H1 (cell line): ENCODE results near the gene DUSP18. TPM values are rescaled to one million over a fixed set of nuclear protein-coding genes. Genes with fewer than 3 reads are reported as not detected.

Experiments
- TCF12 ChIP-seq: IDR thresholded peaks from 2 replicates; pipeline ENCODE4 v1.6.1; 2011; ENCODE audit warnings: low read depth, mild to moderate bottlenecking, low read length
- polyA plus RNA-seq, 7 experiments: library from polyadenylated mRNA; depleted of rRNA in 3 of 7; stranded (reverse) in 5 of 7; unstranded in 2 of 7; fragments of >200 nt in 5 of 7; fragments of 200-250 nt in 2 of 7; gene quantifications; 1 replicate in 5 of 7; 2 replicates in 1 of 7; 4 replicates in 1 of 7; pipeline versions ENCODE4 v1.2.1 to v1.2.3, GENCODE V29; 2011 to 2013; ENCODE audit warnings: missing spikeins in 2 of 7, mixed read lengths in 2 of 7
- total RNA-seq: library from RNA; stranded (reverse); fragmentation: NEBNext Ultra II Directional; extraction: Animal tissue kit (Norgen Biotek cat#: 25700); gene quantifications from 2 replicates; pipeline ENCODE4 v1.2.1, GENCODE V29; 2021
- TF ChIP-seq, protein P1 (sequence below): fragments of 300-600 bp; sonication (generic); IDR thresholded peaks from 2 replicates; pipeline ENCODE4 v1.7.1; 2012; ENCODE audit warnings: low read length, moderate library complexity, mild to moderate bottlenecking, inconsistent platforms; ENCODE audit not compliant: insufficient replicate concordance

The DUSP18 gene
- total and polyA plus RNA-seq, 2 of the 8 experiments (the other 6 are each of a cell fraction or from before 2014, with no cell fraction given), result 2.6 to 7.3 TPM

DNA sequence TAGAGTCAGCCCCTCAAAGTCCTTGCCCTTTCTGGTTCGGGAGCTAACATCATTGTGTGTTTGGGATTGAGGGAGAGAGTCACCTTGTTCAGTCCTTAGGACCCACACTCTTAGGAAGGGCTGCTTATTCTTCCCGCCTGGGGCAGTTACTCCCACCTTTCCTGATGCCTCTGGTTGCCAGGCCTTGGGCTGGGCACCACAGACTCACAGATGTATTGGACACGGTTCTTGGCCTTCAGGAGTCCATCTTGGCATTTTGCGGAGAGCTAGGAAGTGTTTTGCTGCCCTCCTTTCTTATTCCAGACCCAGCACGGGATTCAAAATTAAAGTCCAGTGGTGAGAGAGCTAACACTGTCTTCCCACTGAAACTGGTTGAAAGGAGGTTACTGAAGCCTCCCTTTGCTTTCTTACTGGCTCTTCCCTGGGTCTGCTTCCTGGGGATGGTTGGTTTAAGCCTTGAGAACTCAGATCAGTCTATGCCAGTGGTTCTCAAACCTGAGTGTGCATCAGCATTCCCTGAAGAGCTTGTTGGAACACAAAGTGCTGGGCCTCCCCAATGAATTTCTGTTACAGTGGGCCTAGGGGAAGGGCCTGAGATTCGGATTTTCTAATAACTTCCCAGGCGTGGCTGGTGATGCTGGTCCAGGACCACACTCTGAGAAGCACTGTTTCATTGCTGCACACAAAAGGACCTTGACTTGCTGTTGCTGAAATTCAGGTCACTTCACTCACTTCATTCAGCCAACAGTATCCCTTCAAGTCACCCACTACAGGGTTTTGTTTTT lies 28.4 kb upstream of the DUSP18 start (continued):
- TF ChIP-seq, protein P1, sequence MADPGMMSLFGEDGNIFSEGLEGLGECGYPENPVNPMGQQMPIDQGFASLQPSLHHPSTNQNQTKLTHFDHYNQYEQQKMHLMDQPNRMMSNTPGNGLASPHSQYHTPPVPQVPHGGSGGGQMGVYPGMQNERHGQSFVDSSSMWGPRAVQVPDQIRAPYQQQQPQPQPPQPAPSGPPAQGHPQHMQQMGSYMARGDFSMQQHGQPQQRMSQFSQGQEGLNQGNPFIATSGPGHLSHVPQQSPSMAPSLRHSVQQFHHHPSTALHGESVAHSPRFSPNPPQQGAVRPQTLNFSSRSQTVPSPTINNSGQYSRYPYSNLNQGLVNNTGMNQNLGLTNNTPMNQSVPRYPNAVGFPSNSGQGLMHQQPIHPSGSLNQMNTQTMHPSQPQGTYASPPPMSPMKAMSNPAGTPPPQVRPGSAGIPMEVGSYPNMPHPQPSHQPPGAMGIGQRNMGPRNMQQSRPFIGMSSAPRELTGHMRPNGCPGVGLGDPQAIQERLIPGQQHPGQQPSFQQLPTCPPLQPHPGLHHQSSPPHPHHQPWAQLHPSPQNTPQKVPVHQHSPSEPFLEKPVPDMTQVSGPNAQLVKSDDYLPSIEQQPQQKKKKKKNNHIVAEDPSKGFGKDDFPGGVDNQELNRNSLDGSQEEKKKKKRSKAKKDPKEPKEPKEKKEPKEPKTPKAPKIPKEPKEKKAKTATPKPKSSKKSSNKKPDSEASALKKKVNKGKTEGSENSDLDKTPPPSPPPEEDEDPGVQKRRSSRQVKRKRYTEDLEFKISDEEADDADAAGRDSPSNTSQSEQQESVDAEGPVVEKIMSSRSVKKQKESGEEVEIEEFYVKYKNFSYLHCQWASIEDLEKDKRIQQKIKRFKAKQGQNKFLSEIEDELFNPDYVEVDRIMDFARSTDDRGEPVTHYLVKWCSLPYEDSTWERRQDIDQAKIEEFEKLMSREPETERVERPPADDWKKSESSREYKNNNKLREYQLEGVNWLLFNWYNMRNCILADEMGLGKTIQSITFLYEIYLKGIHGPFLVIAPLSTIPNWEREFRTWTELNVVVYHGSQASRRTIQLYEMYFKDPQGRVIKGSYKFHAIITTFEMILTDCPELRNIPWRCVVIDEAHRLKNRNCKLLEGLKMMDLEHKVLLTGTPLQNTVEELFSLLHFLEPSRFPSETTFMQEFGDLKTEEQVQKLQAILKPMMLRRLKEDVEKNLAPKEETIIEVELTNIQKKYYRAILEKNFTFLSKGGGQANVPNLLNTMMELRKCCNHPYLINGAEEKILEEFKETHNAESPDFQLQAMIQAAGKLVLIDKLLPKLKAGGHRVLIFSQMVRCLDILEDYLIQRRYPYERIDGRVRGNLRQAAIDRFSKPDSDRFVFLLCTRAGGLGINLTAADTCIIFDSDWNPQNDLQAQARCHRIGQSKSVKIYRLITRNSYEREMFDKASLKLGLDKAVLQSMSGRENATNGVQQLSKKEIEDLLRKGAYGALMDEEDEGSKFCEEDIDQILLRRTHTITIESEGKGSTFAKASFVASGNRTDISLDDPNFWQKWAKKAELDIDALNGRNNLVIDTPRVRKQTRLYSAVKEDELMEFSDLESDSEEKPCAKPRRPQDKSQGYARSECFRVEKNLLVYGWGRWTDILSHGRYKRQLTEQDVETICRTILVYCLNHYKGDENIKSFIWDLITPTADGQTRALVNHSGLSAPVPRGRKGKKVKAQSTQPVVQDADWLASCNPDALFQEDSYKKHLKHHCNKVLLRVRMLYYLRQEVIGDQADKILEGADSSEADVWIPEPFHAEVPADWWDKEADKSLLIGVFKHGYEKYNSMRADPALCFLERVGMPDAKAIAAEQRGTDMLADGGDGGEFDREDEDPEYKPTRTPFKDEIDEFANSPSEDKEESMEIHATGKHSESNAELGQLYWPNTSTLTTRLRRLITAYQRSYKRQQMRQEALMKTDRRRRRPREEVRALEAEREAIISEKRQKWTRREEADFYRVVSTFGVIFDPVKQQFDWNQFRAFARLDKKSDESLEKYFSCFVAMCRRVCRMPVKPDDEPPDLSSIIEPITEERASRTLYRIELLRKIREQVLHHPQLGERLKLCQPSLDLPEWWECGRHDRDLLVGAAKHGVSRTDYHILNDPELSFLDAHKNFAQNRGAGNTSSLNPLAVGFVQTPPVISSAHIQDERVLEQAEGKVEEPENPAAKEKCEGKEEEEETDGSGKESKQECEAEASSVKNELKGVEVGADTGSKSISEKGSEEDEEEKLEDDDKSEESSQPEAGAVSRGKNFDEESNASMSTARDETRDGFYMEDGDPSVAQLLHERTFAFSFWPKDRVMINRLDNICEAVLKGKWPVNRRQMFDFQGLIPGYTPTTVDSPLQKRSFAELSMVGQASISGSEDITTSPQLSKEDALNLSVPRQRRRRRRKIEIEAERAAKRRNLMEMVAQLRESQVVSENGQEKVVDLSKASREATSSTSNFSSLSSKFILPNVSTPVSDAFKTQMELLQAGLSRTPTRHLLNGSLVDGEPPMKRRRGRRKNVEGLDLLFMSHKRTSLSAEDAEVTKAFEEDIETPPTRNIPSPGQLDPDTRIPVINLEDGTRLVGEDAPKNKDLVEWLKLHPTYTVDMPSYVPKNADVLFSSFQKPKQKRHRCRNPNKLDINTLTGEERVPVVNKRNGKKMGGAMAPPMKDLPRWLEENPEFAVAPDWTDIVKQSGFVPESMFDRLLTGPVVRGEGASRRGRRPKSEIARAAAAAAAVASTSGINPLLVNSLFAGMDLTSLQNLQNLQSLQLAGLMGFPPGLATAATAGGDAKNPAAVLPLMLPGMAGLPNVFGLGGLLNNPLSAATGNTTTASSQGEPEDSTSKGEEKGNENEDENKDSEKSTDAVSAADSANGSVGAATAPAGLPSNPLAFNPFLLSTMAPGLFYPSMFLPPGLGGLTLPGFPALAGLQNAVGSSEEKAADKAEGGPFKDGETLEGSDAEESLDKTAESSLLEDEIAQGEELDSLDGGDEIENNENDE, result no peak
- no peak for TF ChIP-seq TCF12
